GM21367 (cell line): Measurements from ENCODE around the gene ONECUT1.

Source experiments
- ATAC-seq: cut with Tn5 transposase; IDR thresholded peaks from one replicate; pipeline ENCODE4 v1.9.1; 2021; ENCODE audit not compliant: unreplicated experiment

ONECUT1 gene

DNA sequence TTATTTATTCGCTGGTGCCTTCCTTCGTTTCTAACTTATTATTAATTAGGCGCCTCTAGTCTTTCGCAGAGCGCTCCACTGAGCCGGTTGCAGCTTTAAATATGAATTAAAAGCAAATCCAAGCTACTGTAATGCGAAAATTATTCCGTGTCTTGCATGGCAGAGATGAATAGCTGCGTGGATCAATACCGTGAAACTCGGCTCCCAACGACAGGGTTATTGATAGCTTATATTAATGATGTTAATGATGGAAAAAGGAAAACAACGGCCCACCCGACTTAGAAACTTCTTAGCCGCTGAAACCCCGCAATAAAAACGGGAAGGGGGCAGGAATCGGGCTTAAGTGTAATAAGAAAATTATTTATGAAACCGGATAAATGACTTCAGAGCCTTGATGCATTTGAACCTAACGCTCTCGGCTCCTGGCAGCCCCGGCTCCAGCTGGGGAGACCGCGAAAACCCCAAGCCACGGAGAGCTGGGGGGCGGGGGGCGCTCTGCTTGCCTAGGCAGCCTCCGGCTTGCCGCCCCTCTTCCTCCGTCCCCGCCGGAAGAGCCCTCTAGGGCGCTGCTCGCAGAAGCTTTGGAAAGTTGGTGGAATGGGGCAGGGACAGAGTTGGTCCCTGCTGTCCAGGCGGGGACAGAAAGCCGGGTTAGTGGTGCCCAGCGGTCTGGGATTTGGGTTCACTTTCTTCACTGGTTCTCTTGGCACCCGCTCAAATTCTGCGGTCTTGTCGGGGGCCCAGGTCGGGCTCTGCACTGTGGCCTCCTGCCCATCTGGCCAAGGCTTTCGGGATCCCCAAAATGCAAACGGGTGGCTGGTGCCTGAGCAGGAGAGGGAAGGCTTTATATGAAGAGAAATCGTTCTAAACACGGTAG lies 7.7 kb upstream of the ONECUT1 start:
- no peak for ATAC-seq

DNA sequence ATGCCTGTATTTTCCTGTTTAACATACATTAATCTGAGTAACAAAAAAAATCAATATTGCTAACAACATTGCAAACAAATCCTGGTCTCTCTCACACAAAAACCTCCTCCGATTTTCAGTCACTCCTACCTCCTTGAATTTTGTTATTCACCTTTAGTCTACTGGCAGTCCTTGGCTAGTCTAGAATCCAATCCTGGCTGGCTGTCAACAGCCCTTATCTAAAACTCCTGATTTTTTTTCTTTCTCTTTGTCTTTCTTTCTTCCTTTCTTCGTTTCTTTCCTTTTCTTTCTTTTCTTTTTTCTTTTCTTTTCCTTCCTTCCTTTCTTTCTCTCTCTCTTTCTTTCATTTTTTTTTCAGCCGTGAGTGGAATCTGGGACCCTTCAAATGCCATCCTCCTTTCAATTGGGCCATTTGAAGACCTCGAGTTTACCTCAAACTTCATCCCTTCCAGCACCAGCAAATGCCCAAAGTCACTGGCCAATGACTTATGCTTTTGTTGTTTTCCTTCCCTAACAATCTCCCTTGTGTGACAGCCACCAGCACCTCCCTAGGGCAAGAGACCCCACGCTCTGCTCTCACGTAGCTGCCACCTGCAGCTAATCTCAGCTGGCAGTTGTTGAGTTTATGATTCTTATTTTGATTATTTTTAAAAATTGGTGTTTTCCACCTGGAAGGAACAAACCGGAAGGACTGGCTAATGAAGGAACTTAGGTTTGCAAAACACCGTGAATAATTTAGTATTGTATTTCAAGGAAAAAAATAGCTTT lies 6.8 kb upstream of the ONECUT1 start:
- no peak for ATAC-seq

DNA sequence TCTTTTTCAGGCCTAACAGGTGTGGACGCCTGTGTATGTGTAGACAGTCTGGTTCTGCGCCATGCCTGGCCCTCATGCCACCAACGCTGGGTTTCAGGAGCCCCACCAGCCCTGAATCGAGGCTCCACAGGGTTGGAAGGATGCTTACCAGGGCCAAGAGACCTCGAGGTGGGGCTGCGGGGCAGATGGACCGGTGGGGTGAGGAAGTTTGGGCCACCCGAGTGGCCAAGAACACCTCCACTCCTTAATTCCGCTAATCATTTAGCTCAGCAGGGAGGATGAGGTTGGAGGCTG lies 6.0 kb upstream of the ONECUT1 start:
- ATAC-seq: no peak

DNA sequence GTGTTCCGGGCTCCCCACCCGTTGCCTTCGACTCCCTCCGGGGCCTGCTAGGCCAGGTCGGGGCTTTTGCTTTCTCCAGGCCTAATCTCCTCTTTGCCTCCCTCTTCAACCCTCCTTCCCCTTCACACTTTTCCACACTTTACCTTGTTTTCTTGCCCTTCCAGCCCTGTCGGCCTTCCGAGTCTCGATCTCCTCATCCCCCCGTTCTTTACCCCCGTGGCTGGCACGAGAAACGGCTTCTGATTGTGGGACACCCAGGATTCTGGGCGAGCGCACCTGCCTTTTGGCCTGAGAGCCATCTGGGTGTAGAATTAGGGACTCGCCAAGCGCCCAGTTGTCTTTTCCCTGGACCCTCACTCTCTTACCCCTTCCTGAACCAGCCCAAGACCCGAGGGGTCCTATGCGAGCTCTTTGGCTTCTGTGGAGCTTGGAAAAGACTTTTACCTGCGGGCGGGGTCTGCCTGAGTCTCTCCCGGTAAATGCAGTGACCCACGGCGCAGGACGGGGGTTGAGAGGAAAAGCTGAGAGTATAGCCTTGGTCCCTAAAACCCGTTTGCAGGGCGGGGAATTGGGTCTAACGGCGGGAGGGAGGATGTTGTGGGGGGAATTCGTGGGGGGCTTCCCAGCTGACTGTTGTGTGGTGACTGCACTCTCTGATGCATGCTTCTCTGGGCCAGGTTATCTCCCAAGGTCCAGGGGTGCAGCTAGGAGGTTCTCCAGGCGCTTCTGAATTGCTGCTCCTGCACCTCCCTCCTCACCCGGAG lies 5.5 kb upstream of the ONECUT1 start:
- ATAC-seq: no peak

DNA sequence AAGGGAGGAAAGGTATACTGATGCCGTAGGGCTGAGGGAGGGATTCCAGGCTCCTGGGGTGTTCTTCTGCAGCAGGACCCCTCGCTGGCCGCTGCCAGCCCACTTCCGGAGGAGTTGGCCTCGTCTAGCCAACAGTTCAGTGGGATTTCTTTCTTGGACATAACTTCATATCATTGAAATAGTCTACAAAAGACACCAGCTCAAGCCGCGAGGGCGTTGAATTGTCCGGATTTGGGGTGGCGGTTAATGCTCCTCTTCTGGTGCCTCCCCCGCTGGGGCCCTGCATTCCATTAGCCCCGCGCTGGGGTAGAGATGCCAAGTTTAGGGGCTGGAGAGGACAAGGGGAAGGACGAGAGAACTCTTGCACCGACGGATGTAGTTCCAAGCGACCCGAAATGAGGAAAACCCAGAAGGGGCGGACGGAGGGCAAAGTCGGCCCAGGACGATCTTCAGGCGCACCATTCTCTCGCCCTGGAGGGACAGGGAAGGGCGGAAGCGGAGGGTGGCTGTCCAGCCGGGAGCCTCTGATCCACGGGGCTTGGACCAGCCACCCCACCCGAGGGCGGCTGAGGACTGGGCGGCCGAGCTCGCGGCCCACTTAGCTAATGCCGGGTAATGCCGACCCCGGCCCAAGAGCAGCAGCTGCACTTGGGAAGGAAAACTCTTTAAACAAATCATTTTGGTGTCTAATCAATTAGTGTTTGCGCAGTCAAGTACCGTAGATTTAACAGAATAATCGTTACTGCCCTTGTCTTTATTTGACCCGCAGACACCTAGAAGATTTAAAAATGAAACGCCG lies 4.7 kb upstream of the ONECUT1 start:
- ATAC-seq: no peak

DNA sequence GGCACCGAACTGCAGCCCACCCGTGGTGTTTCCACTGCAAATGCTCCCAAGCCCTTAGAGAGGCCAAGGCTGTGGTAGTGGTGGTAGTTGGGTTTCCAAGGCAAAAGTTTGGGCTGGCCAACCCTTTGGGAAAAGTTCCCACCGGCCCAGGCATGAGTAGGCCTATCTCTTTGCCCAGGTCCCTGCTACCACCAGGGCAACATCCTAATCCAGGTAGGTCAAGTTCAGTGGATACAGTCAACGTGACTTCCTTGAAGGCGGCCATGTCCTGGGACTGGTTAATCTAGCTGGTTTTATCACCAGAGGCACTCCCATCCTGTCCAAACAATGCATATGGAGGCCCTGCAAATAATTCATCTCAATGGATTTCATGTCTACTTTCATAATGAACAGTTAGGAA lies 1.6 kb upstream of the ONECUT1 start:
- ATAC-seq: no peak

DNA sequence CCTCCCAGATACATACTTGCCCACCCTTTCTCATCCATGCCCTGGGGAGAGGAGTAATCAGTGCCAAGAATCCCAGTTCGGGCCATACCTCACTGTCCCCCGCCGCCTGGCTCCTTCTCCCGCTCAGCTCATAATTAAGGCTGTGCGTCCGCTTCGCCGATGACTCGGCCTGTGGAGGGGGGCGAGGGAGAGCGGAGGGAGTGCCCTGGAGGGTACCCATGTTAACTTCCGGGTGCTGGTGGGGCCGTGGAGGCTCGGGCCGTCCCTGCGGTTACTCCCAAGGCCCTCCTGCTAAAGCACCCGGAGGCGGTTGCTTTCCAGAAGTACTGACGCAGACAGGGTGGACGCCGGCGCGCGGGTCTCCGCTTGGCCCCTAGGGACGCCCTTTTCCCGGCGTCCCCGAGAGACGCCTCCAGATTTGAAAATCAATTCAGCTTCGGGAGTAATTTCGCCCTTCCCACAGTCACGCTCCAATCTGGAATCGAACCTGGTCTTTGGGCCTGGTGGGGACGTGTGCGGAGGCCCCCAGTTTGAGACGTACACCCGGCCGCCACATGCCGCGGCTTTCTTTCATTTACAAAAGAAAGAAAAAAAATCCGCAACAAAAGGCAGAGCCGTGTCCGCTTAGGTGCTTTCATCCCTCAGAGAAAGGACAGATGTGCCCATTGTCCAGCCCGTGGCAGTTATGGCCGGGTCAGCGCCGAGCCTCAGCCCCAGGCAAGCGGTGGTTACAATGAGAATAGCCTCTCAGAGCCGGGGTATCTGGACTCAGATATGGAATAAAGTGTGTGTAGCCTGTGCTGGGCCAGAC lies 1.0 kb upstream of the ONECUT1 start:
- no peak for ATAC-seq

DNA sequence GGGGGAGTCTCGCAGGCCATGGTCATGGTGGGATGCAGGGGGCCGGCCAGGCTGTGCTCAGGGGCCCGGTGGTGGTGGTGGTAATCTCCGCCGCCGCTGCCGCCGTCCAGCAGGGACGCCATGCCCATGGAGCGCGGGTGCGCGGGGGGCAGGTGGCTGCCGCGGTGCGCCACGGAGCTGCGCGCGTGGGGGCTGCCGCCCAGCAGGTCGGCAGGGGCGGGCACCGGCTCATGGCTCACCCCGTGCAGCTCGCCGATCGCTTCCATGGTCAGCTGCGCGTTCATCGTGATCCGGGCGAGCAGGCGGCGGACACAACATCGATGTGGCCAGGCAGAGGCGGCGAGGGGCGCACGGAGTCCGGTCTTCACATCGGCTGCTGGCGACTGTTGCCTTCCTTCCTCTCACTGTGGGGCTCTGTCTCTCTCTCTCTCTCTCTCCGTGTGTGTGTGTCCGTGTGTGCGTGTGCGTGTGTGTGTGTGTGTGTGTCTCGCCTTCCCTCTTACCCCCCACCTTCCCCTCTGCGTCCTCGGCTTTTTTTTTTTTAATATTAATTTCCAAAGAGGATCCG lies 451 bp downstream of the ONECUT1 start:
- ATAC-seq: no peak

DNA sequence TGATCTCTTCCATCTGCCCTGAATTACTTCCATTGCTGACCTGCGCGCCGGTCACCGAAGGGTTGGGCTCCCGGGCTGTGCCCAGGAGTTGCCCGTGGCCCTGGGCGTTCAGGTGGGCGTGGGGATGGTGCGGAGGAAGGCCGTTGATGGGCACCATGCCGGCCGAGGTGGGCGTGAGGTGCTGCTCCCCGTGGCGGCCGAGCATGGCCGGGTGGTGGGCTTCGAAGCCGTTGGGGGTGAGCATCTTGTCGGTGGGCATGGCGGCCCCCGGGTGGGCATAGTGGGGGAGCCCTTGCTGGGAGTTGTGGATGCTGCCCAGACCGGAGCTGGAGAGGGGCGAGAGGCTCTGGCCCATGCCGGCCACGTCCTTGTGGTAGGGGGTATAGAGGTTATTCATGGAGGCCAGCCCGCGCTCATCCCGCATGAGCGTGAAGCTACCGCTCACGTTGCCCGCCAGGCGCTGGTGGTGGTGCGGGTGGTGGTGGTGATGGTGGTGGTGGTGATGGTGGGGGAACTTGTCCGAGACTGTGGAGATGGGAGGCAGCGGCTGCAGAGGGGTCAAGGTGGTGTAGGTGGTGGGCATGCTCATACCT lies 1.0 kb downstream of the ONECUT1 start:
- no peak for ATAC-seq

DNA sequence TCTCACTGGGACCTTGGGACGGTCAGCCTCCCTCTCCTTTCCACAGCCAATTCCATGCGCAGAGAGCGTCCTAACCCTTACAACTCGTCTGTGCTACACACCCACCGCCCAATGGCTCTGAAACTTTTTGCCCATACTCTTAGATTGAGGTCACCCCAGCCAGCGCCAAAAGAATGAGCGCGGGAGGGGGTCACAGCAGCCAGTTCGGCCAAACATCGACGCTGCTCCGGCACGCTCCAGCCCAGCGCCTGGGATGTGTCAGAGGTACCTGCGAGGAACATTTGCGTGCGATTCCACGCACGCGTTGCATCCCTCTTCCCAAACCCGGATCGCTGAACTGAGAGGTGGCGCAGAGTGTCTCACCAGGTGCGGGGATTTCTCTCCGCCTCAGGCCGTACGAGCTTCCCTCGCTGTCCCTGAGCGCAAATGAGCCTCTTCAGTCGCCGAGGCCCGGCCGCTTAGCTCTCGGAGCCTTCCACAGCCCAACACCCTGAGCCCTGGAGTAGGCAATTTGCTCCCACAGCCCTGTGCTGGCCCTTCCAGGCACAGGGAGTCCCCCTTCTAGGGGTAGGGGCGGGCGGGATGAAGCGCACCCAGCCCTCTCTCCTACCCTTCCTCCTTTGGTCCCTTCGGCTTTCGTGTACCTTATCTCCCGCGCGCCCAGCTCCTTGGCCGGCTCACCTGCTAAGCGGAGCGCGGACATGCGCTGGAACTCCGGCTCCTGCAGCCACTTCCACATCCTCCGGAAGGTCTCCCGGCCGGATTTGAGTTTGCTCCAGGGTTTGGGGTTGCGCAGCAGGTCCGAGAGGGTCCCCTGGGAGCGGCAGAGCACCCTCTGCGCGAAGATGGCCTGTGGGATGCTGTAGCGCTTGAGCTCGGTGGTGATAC lies 1.8 kb downstream of the ONECUT1 start:
- ATAC-seq: no peak

DNA sequence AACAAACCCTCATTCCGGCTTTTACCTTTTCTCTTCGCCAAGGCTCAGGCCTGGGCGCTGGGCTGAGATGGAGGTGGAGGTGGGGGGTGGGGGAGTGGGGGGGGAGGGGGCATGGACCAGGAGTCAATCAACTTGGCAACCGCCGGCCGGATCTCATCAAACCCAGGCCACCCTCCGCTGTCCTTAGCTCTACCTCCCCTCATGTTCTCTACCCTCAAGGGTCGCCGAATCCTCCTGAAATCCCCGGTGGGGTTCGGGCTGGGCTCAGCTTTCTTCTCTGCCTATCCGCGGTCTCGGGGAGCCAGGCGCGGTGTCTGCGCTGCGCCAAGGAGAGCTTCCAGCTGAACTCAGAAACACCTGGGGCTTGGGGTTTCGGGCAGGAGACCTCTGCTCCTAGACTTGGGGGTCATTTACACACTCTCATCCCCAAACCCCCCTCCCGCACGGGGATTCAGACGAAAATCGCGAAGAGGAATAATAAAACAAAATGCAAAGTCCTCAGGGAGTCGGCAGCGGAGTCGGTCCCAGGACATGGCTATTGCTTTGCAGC lies 2.5 kb downstream of the ONECUT1 start:
- no peak for ATAC-seq

DNA sequence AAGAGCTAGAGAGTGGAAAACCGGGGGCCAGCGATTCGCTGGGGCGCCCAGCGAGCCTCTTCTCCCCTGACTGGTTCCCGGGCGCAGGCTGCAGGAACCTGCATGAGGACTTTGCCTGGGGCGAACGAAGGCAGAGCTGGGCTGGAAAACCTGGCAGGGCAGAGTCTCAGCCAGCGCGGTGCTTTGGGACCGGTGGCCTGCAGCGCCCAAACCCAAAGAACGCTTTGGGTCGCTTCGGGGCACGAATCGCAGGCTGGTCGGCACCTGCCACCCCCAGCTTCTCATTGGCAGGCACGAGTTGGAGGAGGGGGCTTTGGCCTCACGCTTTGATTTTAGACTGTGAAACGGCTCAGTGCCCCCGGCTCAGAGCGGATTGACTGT lies 3.0 kb downstream of the ONECUT1 start:
- no peak for ATAC-seq

DNA sequence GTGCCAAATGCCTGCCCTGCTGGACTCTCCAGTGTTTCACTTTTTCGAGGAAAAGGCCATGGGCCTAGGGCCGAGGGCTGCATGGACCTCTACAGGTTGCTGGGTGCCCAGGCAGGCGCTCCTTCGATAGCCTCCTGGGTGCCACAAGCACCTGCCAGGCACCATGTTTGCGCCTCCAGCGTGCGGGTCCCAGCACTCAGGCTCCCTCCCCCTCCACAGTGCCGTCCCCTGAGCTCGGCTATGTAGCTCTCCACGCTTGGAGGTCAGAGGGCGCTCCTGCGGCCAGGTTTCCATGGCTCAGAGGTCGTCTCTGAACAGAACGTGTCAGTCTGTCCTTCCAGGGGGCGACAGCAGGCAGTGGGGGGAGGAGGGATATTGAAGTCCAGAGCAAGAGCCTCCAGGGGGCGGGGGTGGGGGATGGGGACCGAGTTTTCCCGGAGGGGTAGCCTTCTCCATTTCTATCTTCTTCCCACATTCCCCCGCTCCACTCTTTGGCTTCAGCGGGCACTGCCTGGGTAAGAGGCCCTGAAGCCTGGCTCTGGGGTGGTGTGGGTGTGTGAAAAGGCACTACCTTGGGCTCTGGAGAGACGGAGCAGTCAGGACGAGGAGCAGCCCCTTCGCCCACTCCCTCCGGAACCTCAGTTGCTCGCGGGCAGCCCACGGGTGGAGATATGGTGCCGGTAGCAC lies 3.6 kb downstream of the ONECUT1 start:
- ATAC-seq: no peak

DNA sequence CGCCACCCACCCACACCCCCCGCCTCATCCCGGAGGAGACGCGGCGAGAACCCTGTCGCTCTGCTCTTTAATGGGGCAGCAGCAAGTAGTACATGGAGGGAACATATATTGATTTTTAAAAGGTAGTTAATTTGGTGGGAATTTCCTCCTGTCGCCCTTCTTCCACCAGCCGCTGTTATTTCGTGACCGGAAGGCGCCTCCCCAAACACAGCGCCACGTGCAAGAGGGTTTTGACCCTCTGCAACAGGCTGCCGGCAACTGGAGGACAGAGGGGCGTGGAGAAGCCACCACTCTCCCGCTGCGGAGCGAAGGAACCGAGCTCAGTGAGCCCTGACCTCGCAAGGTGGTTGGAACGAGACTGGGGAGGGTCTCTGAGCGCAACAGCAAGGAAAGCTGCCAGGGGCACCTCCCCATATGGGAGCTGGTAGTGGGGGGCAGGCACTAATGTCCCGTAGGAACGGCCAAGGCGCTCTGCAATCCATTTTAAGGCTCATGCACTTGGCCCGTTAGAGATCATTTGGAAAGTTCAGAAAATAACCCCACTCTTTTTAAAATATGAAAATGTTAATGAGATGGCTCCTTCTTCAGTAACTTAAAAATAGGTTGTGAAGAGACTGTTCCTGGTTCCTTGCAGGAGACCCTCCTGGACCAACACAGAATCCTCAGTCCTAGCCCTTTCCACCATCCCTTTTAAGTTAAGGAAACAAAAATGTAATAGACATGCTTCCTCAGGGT lies 4.3 kb downstream of the ONECUT1 start:
- no peak for ATAC-seq

DNA sequence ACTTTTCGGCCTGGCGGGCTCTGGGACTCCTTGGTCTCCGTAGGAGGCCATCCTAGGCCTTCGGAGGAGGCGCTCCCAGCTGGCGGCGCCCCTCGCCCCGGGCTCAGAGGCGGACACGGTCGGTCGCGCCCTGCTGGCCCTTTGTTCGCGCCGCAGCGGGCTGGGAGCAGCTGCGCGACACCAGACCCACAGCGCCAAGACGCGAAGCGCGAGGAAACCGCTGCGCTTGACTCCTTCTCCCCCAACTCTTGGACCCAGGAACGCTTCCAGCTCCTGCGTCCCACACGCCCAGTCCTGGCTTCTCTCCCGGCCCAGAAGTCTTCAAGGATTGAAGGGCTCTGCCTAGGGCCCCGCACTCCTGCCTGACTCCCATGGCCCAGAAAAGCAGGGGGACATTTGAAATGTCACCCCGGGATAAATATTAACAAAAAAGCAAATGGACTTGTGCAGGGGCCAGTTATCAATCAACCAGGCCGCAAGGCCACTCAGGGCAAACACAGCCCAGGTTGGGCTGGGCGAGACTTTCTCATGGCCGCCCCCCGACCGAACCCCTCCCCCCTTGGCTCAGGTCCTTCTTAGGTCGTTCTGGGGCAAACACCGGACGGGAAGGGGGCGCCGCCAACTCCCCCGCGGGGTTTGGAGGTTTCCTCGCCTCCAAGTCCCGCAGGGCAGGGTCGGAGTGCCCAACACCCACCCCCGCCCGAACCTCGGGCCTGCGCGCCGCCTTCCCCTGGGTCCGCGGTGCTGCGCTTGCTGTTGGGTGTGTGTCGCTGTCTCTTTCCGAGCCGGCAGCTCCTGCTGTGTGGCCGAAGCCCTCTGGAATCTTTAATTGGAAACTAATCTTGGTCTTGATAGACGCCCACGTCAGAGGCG lies 5.1 kb downstream of the ONECUT1 start:
- no peak for ATAC-seq
